ENCODE results near the gene STRA8. TPM values are rescaled to one million over a fixed set of nuclear protein-coding genes. Genes with fewer than 3 reads are reported as not detected.
A peak's percentile ranks its signal among the peaks of the same experiment; 100 is the strongest.

STRA8 gene
- total RNA-seq, 2 donors from 2014 or later, result not detected

DNA sequence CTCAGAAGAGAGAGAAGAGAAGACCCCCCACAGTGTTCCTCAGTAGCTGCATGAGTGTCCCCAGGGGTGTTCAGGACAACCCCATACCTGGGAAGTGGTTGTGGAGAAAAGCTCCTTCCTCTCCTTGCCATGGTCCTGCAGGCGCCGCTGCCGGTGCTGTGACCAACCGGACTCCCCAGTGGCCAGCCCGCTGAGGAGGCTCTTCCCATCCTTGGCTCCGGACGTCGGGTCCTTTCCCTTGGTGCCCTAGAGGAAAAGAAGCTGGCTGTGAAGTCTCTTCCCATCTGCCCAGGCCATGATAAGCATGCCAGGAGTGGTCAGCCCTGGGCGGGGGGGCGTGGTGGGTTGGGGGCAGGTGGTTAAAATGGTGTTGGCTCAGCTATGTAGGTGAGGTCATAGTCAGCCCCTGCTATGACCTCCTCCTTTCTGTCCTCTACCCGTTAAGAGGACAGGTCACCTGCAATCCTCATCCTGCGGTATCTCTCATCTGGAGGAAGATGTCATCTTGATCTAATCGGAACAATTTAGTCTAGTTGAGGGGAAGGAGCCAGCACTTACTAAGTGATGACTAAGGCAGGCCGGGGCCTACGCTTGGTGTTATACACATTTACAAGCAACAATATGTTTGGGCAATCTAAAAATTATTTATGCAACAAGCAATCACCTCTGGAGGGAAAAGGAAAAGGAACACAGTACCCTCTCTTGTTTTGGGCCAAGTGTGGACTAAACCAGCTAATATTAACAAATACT is 35.6 kb upstream of the STRA8 start:
- Histone ChIP-seq H3K4me3 (no peak overlapping the region), H3K9me3 (no peaks in the 10 kb centered on the region), H3K27me3 (replicated peaks; ENCODE audit: insufficient read depth) (no peaks in the 10 kb centered on the region), H3K4me1 (ENCODE audit: control insufficient read depth in 1 of 2, low read depth in 2 of 2) (peaks cover 0 to 8% of the 10 kb centered on the region in 2 donors), H3K27ac (no peak overlapping the region), H3K36me3 (peaks cover 57% of the 10 kb centered on the region)
- DNase-seq (ENCODE audit: low spot score) (no peak), ATAC-seq (ENCODE audit: insufficient number of reproducible peaks, low FRiP score, low read depth) (no peak)
- TF ChIP-seq, protein P1, sequence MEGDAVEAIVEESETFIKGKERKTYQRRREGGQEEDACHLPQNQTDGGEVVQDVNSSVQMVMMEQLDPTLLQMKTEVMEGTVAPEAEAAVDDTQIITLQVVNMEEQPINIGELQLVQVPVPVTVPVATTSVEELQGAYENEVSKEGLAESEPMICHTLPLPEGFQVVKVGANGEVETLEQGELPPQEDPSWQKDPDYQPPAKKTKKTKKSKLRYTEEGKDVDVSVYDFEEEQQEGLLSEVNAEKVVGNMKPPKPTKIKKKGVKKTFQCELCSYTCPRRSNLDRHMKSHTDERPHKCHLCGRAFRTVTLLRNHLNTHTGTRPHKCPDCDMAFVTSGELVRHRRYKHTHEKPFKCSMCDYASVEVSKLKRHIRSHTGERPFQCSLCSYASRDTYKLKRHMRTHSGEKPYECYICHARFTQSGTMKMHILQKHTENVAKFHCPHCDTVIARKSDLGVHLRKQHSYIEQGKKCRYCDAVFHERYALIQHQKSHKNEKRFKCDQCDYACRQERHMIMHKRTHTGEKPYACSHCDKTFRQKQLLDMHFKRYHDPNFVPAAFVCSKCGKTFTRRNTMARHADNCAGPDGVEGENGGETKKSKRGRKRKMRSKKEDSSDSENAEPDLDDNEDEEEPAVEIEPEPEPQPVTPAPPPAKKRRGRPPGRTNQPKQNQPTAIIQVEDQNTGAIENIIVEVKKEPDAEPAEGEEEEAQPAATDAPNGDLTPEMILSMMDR (IDR thresholded peaks at IDR 0.05), result no peak

DNA sequence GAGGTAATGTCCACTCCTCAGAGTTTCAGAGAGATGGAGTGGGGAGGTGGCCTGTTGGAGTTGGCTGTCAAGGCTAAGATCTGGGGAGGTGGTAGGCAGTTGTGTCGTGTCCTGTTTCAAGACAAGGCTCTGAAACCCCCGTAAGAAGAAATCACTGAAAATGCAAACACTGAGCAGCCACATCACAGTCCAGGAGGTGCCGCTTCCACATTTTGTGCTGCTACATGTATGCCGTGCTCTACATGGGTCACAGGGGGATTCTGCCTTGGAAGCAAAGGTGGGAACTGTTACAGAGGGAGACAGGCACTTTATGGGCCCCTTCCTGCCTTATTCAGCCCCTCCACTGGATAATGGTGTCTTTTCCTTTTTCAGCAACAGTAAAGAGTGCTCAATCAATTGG is 34.2 kb upstream of the STRA8 start:
- Histone ChIP-seq H3K4me1 (ENCODE audit: control insufficient read depth in 1 of 2, low read depth in 2 of 2) (peaks cover 0 to 18% of the 10 kb centered on the region in 2 donors), H3K4me3 (no peak overlapping the region), H3K27me3 (replicated peaks; ENCODE audit: insufficient read depth) (no peaks in the 10 kb centered on the region), H3K27ac (no peak overlapping the region), H3K9me3 (no peaks in the 10 kb centered on the region), H3K36me3 (peaks cover 60% of the 10 kb centered on the region)
- TF ChIP-seq, protein P1 (IDR thresholded peaks at IDR 0.05), result no peak
- DNase-seq (ENCODE audit: low spot score) (no peak), ATAC-seq (ENCODE audit: insufficient number of reproducible peaks, low FRiP score, low read depth) (no peak)

DNA sequence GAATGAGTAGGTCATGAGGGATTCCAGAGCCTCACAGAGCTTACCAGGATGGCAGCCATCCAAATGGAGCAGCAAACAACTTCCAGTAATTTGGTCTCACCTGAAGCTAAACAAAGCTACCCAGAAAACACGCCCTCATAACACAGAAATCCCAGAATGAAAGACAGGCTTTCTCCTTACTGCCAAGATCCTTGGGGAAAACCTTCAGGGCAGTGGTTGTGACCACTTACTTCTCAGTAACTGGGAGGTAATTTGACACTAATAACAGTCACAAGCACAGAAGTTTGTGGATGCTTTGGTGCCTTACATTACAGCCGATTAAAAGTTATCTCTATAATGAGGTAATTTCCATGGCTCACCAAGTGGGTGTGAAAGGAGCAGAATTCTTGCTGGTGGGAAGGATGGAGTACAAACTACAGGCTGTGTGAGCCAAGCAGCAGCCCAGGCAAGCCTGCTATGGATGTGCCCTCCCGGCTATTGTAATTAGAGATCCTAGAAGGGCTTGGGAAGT is 32.8 kb upstream of the STRA8 start:
- H3K27ac ChIP-seq, result no peak overlapping the region
- H3K4me3 ChIP-seq, result no peak overlapping the region
- no peaks in the 10 kb centered on the region for H3K9me3 ChIP-seq
- peaks cover 53% of the 10 kb centered on the region for H3K36me3 ChIP-seq
- H3K27me3 ChIP-seq (replicated peaks; ENCODE audit: insufficient read depth), result no peaks in the 10 kb centered on the region
- no peak for DNase-seq (ENCODE audit: low spot score)
- TF ChIP-seq, protein P1 (IDR thresholded peaks at IDR 0.05), result no peak
- H3K4me1 ChIP-seq (ENCODE audit: control insufficient read depth in 1 of 2, low read depth in 2 of 2), result peaks cover 0 to 28% of the 10 kb centered on the region in 2 donors
- no peak for ATAC-seq (ENCODE audit: insufficient number of reproducible peaks, low FRiP score, low read depth)

DNA sequence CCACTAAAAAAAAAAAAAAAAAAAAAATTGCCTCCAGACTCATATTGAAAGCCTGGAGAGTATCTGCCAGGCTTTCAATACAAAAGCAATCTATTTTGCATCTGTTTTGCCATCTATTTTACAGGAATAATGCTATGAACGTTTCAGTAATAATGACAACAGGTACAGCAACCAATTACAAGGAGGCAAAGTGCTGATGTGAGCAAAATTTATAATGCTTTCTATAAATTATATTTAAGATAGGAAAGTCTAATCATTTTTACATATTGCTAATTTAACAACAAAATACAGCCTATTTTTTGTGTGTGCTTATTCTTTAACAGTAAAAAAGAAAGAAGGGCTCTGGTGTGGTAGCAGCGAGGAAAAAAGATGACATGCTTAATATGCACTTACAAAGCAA is 32.3 kb upstream of the STRA8 start:
- TF ChIP-seq, protein P1 (IDR thresholded peaks at IDR 0.05), result no peak
- Histone ChIP-seq H3K4me1 (ENCODE audit: control insufficient read depth in 1 of 2, low read depth in 2 of 2) (peaks cover 0 to 28% of the 10 kb centered on the region in 2 donors), H3K27ac (no peak overlapping the region), H3K4me3 (no peak overlapping the region), H3K36me3 (peaks cover 49% of the 10 kb centered on the region), H3K27me3 (replicated peaks; ENCODE audit: insufficient read depth) (no peaks in the 10 kb centered on the region), H3K9me3 (no peaks in the 10 kb centered on the region)
- no peak for ATAC-seq (ENCODE audit: insufficient number of reproducible peaks, low FRiP score, low read depth)
- no peak for DNase-seq (ENCODE audit: low spot score)

DNA sequence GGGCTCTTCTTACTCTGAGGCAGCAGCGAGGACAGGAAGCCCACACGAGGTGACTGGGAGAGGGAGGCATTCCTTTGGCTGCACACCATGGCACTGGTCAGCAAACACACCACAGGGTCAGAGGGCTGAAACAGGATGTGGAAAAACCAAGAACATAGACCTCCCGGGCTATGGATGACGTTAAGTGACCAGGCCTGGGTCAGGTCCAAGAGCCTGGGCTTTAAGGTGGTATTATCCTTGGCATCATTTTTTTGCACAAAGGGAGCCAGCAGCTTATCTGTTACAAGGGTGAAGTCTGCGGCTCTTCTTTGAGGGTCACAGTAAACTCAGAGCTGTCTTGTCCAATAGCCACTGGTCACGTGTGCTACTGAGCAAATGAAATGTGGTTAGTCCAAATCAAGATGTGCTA is 29.3 kb upstream of the STRA8 start:
- TF ChIP-seq, protein P1 (IDR thresholded peaks at IDR 0.05), result no peak
- Histone ChIP-seq H3K4me3 (no peak overlapping the region), H3K27me3 (replicated peaks; ENCODE audit: insufficient read depth) (no peaks in the 10 kb centered on the region), H3K9me3 (no peaks in the 10 kb centered on the region), H3K36me3 (peaks cover 27% of the 10 kb centered on the region), H3K4me1 (ENCODE audit: control insufficient read depth in 1 of 2, low read depth in 2 of 2) (peaks cover 12 to 52% of the 10 kb centered on the region in 2 donors), H3K27ac (peak overlapping the region; percentile 61 to 62)
- ATAC-seq (ENCODE audit: insufficient number of reproducible peaks, low FRiP score, low read depth) (no peak), DNase-seq (ENCODE audit: low spot score) (no peak)

Measured in thoracic aorta (tissue), 2 donors.